ENCODE results near the gene CLRN3.

The CLRN3 gene

DNA sequence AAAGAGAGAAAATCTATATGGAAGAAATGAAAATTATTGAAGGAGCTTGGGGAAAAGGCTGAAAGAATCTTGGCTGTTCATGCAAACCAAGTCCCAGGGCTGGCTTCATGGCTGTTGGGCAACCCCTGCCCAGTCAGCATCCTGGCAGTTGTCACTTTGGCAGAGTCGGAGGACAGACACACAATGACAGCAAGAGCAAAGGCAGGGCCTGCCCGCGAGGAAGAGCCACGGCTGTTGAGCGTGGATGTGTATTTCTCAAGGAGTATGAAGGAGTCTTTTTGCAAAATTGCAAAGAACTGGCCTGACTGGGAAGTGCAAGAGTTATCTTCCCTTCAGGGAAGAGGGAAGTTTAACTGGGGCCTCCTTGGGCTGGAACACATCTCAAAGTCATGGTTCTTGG is 25.8 kb upstream of the CLRN3 start:
- no peak for DNase-seq

DNA sequence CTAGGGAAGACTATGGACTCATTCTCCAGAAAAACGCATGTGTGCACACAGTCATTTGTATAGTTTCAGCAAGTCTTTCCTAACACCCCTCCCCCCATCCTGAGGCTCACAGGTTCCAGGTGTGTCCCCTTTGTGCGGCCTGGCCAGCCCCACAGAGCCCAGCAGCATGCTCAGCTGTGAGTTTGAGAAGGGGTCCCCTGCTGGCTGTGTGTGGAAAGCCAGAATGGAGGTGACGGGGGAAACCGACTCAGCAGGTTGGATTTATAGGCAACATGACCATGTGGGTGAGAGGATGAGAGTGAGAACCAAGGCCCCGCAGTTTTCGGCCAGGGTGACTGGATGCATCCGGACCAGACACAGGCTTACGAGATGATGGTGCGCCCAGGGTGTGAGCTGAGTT is 24.1 kb upstream of the CLRN3 start:
- DNase-seq = no peak

DNA sequence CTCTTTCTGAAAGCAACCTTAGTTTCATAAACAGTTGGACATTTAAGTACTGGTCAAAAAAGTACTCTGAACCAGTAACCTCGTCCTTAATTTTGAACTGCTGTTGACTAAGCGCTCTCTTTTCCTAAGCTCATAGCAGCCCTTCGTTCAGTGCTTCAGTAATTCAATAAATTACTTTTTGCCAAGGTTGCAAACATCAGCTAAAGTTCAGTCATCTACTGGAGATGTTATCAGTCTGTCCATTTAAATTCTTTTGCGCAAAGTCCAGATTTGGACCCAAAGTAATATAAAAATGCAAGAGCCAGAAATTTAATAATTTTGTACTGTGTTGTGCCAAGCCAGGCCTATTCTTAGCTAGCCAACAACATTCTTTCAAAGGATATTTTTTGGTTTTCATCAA is 22.6 kb upstream of the CLRN3 start:
- DNase-seq = no peak

GRCh38 chr10:127913368-127913759 is 20.6 kb upstream of the CLRN3 start:
- no peak for DNase-seq

- DNase-seq = no peak
These were observed 20.0 kb upstream of the CLRN3 start for GRCh38 chr10:127912607-127913367.

DNA sequence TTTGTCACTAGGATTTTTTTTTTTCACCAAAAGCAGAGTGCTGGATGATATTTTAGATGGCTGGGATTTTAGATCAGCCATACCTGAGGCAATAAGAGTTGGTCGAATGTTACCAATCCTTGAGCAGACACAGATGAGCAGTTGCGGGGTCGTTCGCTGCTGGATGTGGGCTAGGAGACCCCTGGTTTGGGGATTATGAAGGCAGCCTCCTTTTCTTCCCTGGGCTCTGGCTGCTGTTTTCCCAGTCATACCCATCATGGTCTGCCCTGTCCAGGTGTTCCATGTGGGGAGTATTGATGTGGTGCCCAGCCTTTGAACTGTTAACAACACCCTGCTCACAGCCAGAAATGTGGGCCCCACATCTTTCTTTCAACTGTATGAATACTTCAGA is 19.1 kb upstream of the CLRN3 start:
- DNase-seq = no peak

DNA sequence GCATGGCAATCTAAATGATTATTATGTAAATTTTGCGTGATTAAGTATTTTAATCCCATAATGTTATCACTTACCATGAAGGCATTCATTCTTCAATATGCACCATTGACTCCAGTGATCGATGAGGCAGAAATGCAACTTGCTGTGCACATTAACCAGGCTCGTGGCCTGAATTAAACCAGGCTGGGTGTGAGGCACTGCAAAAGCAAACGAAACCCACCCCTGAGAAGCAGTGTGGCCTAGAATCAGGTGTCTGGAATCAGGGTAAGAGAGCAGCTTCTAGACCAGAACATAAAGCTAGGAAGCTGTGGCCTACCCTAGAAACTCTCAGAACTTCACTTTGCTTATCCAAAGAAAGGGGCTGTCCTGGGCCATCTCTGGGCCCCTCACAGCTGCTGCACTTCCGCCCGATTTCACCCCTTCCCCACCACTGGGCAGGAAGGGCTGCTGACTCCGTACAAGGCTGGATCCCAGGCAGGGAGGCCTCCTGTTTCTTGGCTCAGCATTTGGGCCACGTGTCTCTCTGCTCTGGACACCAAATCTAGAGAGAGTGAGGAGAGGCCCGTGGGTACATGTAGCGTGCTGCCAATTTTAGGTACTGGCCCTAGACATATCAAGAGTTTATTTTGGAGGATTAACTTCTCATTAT is 18.6 kb upstream of the CLRN3 start:
- DNase-seq = no peak

DNA sequence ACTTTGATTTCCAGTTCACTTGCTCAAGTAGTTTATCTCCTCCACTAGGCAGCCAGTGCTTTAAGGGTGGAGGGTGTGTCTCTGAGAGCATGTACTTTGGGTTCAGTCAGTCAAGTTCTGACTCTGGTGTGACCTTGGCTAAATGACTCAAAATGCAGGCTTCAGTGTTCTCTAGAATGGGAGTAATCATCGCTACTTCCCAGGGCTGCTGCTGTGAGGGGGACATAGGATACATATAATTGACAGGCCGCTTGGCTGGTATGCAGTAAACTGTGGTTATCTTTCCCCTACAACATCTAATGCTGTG is 17.7 kb upstream of the CLRN3 start:
- no peak for DNase-seq

DNA sequence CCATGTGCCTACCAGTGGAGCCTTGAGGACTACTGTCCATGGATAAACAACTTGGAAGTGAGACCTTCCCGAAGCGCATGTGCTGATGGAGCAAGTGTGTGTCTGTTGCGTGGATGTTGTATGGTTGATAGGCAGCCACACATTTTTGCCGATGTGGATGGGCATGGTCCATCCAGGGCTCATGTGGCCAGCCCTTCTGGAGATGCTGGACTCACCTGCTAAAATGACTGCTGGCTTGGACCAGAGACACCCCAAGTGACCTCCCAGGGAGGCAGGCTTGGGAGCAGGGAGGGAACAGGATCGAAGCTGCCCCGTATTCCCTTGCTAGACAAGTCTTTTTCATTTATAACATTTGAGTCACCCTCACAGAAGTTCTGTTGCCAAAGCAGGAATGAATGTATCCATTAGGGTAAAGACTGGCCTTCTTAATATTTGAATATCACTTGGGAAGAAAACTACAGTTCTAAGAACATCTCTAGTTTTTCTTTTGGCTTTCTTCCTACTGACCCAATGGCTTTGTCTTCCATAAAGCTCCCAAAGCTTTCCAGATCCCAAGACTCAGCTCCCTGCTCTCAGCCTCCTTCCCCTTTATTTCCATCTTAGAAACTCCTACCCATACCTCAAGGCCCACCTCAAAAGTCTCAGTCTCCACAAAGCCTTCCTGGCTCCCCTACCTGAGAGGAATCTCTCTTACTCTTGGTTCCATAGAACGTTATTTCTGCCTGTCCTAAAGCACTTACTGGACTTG is 17.1 kb upstream of the CLRN3 start:
- DNase-seq = no peak

DNA sequence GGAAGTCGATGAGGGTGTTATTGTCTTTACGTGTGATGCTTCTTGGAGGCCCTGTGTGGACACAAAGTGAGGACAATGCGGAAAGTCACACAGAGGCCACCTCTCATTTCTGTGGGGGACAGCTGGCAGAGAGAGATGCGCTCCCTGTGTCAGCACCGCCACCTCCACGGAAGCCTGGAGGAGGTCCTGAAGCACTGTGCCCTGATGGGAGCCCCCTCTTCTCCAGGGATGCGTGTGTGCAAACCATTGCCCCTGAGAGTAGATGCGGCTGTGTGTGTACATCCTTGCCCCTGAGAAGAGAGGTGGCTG is 16.2 kb upstream of the CLRN3 start:
- no peak for DNase-seq

- DNase-seq = peak; percentile 16
These were observed 15.6 kb upstream of the CLRN3 start for GRCh38 chr10:127908106-127908958.

- DNase-seq = peak; percentile 37
These were observed 14.8 kb upstream of the CLRN3 start for GRCh38 chr10:127907411-127908105.

- peak; percentile 81 for DNase-seq
These were observed 14.0 kb upstream of the CLRN3 start, which contains the start of gene PTPRE for GRCh38 chr10:127906548-127907377. TSS of gene PTPRE (plus strand) at chr10:127907103. CDS start at chr10:128040882, 133,779 bp downstream.

- no peak for DNase-seq
These were observed 13.1 kb upstream of the CLRN3 start for GRCh38 chr10:127905848-127906261.

GRCh38 chr10:127905001-127905847 is 12.5 kb upstream of the CLRN3 start:
- no peak for DNase-seq

- no peak for DNase-seq
These were observed 11.7 kb upstream of the CLRN3 start for GRCh38 chr10:127904311-127905000.

- DNase-seq = peak; percentile 17
These were observed 11.0 kb upstream of the CLRN3 start for GRCh38 chr10:127903789-127904188.

- no peak for DNase-seq
These were observed 7.1 kb upstream of the CLRN3 start for GRCh38 chr10:127899766-127900387.

DNA sequence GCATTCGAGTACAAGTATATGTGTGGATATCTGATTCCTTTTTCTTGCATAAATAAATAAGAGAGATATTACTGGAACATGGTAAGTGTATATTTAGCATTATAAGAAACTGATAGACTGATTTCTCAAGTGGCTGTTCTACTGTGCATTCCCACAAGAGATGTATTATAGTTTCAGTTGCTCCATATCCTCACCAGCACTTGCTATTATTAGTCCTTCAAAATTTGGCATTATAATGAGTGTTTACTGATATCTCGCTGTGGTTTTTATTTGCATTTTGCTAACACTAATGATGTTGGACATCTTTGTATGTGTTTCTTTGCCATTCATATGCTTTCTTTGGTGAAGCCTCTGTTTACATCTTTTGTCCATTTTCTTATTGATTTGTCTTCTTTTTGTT is 4.4 kb upstream of the CLRN3 start:
- DNase-seq = no peak

DNA sequence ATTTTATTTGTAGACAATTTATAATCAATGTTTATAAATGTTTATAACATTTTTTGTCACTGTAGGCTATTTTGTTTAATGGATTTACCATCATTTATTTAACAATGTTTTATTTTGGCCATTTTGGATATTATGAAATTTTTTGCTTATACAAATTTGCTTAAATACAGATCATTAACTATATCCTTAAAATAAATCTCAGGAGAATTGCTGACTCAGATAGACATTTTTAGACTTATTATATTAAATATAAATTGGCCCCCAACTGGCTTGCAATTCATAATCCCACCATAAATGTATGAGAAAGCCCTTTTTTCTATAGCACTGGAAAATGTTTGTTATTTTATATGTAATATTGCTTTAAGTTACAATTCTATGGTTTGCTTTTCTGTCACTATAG is 3.8 kb upstream of the CLRN3 start:
- DNase-seq = no peak

Data from stimulated activated CD8-positive, alpha-beta memory T cell treated with anti-CD3 and anti-CD28 coated beads, Interleukin-4, amount 100 ng/mL, for 48 hours (primary cell).